ENCODE results near the gene SNAP25. TPM values are rescaled to one million over a fixed set of nuclear protein-coding genes. Genes with fewer than 3 reads are reported as not detected.

The SNAP25 gene
- total RNA-seq: under 0.01 and 5.9 TPM in 2 replicates

DNA sequence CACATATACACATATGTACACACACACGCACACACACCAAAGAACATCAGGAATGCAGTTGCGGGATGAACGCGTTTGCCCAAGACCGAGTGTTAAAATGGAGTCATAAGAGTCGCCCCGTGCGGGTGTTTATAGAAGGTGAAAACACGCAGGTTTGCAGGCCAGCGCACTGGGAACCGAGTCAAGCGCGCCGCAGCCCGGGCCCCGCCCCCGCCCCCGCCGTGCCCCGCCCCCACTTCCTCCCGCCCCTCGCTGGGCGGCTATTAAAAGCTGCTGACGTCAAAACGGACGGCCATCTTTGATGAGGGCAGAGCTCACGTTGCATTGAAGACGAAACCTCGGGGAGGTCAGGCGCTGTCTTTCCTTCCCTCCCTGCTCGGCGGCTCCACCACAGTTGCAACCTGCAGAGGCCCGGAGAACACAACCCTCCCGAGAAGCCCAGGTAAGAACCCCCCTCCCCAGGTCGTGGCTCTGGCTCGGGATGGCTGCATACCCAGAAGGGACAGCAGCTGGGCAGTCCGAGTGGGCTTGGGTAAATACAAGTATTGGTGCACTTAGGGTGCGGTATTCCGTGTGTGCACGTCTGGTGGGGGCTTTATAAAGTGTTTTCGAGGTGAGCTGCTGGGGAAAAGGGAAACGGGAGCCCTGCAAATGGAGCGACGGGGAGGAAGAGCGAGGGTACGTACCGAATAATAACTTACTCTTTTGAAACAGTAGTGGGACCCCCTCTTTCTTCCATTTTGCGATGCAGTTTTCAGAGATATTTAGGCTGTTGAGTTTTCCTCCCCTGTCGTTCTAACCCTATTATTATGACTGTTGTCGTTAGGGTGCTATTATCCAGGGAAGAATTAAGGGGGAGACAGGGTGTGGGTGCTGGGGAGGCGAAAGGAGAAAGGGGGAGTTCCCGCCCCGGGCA, at the start of gene SNAP25:
Gene SNAP25, plus strand, starts transcription at position 295 of the 916 bp plus-strand sequence. CDS start 56,662 bp downstream, outside the sequence.

Small RNA genes lying within 50 kb of the gene (small RNA-seq; reads per million reads assigned to genes)
- gene HIGD1AP15 (ENCODE audit: low replicate concordance): not detected

Other genes starting within 250 kb of the SNAP25 start
- gene ANKEF1, start 183.8 kb upstream of the SNAP25 start, total RNA-seq: 0.66 and 0.72 TPM in 2 replicates
- 5.3 and 7.9 TPM in 2 replicates for gene MKKS, start 215.4 kb downstream of the SNAP25 start, total RNA-seq
- gene SLX4IP, start 216.5 kb downstream of the SNAP25 start, total RNA-seq: 3.7 and 4.6 TPM in 2 replicates